NCI-H1092 (cell line): ENCODE results near the gene MAP3K10.

Experiments
- DNase-seq: peaks from one replicate; lab custom pipeline; 2025; lab: John Stamatoyannopoulos, UW

MAP3K10 gene

DNA sequence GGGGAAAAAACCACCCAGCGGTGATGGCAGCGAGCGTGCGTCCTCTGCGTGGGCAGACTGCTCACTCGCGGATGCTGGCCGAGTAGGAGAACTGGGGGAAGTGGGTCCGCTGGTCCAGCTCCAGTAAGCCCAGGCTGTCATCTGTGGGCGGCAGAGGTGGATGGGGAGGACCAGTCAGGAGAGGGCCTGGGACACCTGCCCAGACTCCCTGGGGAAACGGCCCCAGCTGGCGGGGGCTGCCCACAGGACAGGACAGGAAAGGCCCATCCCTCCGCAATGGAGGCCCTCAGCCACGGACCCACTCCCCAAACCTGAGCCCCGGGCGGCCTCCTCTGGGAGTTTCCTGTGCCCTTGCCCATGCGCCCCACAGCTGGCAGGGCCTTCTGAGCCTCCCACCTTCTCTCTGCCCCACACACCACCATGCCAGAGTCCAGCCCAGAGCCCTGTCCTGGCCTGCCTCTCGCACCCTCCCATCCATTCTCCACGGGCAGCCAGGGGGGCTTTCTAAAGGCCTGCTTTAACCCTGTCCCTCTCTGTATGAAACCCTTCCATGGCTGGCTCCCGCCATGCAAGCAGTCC, 42.7 kb downstream of the MAP3K10 start:
- DNase-seq = no peak

DNA sequence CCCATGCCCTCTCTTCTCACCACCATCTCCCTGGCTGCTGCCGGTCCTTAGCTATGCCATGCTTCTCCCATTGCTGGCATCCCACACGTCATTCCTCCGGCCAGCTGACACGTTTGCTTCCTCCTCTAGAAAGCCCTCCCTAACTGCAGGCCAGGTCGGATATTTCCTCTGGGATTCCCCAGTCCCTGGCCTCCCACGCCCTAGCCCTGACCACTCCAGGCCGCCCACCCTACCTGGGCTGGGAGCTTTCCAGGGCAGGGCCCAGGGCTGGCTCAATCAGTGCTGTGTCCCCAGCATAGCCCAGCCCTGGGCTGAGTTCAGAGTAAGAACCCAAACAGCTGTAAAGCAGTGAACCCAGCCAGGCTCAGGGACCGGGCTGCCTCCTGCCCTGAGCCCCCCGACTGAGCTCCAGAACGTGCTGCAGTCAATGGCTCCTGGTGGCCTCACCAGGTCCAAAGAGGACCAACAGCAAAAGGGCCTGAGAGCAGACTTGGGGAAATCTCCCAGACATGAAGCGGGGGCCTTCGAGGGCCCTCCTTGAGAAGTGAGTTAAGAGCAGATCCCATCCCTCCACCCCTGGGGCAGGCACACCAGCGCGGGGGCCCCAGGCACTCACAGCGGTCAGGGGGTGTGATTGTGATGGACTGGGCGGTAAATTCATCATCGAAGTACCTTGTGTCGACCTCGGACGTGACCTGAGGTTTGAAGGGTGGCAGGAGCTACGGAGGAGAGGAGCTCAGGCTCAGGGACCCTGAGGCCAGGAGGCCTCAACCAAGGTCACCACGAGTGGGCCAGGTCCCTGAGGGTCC, 43.4 kb downstream of the MAP3K10 start:
- no peak for DNase-seq

DNA sequence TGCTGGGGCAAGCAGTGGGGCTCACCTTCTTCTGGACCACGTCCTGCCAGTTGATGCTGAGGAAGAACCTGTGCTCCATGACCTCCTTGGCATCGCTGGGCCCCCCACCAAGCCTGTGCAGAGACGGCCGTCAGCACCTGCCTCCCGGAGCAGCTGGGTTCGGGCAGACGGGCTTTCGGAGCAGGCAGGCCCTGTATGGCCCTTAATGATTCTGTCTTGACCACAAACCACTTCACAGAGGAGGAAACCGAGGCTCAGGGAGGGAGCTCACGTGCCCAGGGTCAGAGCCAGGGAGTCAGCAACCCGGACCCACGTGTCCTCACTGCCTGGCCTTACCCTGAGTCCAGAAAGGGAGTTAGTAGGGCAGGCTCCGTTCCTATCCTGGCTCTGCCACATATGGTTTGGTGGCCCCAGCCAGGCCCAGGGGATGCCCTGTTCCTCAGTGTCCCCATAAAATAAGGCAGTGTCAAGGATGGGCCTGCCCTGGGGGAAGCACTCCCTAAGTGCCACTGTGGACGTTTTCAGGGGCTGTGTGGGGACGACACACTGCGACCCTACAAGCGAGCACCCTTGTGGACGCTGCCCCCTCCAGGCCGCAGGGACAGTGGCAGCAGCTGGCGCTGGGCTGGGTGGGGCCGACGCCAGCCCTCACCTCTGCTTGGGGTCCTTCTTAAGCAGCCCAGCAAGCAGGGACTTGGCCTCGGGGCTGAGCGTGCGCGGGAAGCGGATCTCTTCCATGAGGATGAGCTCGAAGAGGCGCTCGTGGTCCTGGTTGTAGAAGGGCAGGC, 44.2 kb downstream of the MAP3K10 start:
- no peak for DNase-seq

DNA sequence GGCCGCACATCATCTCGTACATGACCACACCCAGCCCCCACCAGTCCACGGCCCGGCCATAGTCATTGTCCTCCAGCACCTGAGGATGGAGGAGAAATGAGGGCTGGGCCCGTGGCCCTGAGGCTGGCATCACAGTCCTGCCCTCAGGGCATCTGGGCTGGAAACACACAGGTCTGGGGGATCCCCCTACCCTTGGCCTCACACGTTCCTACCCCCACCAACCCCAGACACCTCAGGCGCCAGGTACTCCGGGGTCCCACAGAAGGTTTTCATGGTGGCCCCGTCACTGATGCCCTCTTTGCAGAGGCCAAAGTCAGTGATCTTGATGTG, 44.8 kb downstream of the MAP3K10 start:
- DNase-seq = no peak

DNA sequence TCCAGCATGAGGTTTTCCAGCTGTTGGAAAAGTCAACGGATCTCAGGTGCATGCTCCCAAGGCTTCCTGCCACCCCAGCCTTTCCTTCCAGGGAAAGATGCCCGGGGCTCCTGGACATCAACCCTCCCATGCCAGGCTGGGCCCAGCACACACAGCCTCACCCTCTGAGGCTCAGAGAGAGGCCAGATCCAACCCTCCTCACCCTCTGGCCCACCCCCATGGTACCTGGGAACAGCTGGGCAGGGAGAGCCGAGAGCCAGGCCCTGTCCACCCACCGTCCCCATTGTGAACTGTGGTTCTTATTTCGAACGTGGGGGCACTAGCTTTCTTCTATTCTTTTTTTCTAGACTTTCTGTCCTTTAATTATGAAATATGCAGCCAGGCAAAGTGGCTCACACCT, 45.1 kb downstream of the MAP3K10 start:
- DNase-seq = no peak

DNA sequence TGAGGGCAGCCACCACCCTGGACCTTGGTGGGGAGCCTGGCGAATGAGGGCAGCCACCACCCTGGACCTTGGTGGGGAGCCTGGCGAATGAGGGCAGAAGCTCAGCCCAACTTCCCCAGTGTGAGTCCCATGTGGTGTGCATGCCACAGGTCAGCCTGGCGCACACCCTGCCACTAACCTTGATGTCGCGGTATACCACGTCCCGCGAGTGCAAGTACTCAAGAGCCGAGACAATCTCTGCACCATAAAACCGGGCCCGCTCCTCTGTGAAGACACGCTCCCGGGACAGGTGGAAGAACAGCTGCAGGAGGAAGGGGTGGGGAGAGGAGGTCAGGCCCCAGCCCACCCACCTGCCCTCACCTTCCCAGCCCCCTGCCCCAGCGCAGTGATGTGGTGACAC, 46.6 kb downstream of the MAP3K10 start:
- no peak for DNase-seq

DNA sequence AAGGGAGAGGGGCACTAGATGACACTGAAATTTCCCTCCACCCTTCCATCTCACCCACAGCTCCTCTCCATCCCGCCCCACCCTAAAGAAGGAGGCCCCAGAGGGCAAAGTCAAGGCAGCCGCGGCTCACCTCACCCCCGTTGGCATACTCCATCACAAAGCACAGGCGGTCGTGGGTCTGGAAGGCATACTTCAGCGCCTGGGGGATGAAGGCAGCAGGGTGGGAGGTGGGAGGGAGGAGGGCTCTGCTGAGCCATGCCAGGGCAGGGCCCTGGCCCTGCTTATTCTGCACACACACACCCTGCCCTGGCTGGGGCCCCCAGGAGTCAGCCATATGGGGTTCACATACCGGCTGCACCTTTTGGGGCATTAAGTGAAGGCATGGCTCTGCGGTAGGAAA, 47.5 kb downstream of the MAP3K10 start:
- no peak for DNase-seq

DNA sequence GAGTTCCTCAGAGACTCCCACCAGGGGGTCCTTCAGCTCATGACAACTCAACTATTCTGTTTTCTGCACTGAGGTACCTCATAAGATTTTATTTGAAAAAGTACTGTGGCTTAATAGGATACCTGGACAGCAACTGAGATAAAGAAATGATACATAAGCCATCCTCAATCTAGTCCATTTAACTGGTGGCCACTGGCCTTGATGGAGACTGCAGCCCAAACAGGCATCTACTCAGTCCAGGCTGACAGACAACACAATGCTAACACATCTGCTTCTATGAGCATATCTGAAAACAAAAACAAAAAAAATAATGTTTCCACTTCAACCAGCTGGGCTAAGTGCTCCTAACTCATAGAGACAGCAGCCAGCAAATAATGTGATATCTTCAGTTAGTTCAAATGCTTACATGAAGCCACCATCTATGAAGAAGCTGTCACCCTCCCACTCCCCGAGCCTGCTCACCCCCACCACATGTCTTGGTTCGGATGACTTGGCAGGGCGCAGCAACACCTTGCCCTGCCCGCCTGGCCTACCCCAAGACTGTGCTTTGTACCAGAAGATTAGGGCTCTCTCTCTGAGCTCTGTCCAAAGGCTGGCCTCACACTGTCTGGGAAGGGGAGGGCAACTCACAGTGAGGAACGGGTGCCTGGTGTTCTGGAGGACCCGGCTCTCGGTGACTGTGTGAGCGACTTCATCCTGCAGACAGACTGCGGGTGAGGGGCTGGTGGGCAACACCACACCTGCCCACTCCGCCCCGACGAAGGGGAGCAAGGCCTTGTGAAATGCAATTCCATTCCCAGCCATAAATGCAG, 48.4 kb downstream of the MAP3K10 start:
- no peak for DNase-seq

DNA sequence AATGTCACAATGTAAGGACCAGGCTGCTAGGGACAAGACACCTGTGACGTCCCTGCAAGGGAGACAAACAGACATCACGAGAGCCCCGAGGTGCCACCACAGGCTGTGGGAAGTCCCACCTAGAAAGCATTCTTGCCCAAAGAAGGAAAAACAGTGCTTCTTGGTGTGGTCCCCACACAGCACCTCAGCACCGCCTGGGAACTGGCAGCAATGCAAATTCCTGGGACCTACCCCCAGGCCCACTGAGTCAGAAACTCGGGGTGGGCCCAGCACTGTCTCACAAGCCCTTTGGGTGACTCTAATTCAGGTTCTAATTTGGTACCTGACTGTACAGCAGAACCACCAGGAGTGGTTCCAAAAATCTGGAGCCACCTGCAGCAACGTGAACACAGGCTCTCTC, 49.1 kb downstream of the MAP3K10 start:
- DNase-seq = no peak

DNA sequence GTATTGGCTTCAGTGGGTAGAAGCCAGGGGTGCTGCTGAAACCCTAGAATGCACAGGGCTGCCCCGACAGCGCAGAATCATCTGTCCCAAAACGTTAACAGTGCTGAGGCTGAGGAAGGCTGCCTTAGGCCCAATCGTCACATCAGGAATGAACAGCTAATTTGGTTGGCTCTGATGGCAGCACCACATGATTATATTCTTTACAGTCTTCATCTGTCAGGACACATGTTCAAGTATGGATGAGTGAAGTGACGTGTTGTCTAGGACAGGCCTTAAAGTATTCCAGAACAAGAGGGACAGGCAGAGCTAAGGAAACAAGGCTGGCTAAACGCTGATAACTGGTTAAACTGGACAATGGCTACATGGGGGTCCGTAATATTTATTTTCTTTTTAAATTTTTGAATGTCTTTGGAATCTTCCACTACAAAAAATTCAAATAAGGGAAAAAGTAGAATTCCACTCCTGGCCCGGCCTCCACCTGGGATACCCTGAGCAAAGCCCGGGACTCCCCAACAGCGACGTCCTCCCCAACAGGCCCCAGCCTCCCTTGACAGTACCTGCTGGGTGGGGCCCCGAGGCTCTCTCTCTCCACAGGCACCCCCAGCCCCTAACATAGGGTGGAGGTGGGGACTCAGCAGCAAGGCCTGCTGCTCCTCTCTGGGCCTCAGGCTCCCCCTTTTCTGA, 50.0 kb downstream of the MAP3K10 start:
- no peak for DNase-seq

DNA sequence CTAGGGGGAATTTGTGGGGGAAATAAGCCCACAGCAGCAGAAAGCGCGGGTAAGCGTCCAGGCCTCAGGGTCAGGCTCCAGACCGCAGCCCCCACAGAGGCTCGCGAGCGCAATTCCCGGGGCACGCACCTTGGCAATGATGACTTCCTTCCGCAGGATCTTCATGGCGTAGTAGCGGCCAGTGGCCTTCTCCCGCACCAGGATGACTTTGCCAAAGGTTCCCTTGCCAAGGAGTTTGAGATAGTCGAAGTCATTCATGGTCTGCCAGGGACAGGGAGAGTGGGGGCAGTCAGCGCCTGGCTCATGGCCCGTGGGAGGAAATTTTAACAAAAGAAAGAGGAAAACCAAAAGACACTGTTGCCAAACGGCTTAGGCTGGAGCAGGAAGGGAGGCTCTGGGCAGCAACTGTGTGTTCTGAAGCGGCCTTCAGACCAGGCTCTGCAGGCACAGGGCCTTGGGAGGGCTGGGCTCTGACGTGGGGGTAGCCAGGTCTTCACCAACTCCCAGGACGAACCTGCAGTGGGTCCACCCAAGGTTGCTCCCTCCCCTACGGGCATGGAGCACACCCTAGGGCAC, 50.7 kb downstream of the MAP3K10 start:
- no peak for DNase-seq

DNA sequence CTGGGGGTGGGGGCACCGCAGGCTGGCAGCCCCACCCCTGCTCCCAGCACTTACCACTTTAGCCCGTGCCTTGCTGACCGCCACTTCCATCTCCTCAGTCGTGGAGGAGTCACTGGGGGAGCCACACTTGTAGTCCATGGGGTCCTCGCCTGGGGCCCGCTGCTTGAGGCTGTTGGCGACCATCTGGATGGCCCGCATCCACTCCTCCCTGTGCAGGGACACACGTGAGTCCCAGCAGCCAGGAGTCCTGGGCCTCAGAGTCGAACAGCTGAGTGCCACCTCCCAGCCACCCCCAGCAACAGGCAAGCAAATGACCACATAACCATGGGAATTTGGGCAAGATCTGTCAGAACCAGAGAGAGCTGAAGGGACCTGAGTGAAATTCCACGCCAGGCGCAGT, 51.3 kb downstream of the MAP3K10 start:
- DNase-seq = no peak

DNA sequence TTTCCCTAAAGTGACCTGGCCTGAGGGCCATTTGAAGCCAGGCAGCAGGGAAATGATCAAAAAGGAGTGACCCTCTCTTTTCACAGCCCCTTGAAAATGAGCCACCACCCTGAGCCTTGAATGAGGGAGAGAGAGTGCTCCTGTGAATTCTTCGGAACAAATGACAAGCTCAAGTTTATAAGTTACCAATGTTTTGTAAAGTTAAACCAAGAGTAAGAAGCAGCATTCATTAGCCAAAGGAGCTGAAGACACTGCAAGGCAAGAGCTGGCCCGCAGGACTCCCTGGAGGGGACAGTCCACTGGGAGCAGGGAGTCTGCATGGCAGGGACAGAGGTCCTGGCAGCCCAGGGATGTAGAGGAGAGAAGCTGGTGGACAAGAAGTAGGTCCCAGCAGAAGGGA, 52.0 kb downstream of the MAP3K10 start:
- DNase-seq = no peak

DNA sequence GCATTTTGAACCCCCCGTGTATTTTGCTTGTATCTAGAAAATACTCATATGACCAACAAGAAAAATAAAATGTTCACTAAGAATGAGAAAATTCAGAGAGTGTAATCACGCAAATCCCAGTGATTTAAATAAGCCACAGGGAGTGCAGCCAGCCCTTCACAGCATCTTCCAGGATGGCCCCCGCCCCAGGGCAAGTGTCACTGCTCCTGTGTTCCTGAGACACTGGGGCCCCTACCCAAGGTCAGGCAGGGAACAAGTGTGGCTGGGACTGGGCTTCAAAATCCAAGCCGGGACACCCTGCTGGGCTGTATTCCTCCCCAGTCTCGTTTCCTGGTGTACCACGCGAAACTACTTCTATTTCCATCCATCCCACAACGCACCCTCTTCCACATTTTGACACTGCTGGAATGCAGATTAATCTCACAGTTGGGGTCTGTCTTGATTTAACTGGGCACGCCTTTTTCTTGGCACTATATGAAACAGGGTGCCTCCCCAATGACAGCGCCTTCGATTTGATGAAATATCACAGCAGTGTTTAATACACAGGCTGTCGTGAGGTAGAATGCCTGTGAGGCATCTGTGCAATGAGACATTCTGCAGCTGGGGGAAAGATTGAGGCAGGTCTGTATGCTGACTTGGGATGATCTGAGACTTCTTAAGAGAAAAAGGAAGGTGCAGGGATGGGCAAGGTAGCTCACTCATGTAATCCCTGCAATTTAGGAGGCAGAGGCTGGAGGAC, 53.5 kb downstream of the MAP3K10 start:
- no peak for DNase-seq

DNA sequence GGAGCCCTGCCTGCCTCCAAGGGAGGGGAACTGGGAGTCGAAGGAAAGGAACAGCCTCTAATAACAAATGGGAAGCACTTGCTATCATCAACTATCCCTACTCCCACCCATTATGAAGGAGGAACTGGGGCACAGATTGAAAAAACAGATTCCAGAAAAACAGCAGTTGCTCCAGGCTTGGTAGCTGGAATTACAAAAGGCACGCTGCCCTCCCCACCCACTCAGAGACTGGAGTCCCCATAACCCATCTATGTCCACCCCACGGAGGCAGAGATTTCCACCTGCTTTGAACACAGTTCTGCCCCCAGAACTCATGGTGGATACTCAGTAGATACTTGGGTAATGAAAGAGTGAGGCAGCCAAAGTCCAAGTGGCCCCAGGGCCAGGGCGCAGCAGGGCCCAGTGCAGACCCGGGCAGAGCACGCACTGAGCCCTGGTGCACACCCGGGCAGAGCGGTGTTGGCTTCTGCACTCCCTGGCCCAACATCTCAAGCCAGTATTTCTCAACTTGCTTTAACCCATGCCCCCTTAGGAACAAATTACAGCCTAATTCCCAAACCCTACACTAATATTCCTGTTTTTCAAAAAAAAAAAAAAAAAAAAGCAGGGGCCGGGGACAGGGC, 54.4 kb downstream of the MAP3K10 start:
- DNase-seq = no peak

DNA sequence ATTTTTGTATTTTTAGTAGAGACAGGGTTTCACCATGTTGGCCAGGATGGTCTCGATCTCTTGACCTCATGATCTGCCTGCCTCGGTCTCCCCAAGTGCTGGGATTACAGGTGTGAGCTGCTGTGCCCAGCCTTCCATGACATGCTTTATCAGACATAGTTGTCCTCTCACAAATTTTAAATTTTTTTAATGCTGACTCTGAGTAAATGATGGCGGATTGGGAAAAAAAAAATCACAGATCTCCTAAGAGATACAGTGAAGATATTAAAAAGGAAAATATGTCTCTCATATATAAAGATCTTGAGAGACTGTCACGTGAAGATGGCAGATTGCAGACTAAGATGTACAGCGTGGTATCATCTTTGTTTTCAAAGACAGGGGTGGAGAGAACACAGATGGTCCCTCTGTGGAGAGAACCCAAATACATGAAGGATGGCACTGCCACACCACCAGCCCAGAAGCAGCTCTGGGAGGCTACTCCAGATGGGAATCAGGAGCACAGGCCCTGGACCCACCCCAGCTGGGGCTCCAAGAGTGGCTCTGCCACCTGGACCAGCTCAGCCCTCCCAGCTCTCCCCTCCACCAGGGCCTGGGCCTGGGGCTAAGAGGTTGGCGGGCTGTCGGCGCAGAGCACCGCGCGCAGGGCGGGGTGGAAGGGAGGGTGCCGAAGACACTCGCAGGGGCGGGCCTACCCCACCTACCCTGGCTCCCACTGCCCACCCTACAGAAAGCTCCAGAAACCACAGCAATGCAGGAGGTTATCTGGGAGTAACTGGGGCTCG, 55.3 kb downstream of the MAP3K10 start:
- DNase-seq = no peak

DNA sequence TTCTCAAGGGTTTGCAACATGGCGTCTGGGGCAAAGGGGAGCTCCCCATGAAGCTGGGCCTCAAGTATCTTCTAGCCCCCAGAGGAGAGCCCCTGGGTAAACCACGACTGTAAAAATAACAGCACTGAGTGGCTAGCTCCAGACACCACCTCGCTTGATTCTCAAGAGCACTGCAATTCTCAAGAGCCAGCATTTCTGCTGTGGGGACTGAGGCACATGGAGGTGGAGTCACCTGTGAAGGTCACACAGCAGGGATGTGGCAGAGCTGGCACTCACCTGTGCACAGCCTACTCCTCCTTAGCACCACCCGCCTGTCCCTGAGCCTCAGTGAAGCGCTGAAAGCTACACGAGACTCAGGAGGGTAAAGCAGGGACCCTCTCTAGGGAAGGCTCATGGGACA, 56.0 kb downstream of the MAP3K10 start:
- no peak for DNase-seq

DNA sequence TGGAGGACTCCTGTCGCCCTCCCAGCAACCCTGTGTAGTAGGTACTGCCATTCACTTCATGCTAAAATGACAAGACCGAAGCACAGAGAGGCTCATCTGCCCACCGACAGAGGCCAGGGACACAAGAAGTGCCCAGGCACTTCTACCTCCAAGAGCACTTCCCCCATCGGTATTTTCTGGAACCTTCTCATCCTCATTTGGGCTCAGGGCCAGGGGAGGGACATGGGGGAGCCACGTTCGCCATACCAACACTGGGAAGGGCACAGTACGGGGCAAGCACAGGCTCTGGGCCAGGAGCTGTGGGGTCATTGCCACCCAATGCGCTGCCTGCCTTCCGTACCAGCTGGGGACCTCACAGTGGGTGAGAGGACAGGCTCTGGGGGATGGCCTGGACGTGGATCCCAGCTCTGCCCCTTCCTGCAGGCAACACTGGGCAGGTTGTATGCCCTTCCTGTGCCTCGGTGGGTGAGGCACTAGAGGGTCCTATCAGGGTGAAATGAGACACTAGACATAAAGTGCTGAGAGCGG, 56.6 kb downstream of the MAP3K10 start:
- DNase-seq = no peak

DNA sequence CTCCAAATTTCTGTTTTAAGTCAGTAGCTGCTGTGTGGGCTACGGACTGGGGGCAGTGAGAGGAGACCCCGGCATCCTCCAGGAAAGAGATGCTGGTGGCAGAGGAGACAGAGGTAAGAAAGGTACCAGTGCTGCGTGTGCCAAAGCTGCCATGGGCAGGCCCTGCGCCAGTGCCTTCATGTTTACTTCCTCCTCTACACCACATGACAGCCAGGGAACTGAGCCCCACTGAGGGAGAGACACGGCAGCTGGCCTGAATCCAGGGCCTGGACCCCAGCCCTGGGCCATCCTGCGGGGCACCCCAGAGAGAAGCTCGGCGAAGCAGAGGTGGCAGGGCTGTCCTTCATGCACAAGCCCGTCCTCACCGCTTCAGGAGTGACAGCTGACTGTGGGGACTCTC, 58.0 kb downstream of the MAP3K10 start:
- no peak for DNase-seq
